HepG2 (cell line): Measurements from ENCODE around the gene RSAD2. TPM values are rescaled to one million over a fixed set of nuclear protein-coding genes. Genes with fewer than 3 reads are reported as not detected.

Source experiments
- ADNP ChIP-seq: sonication (generic); formaldehyde crosslinking; IDR thresholded peaks from 2 replicates; pipeline ENCODE4 v1.4.0; 2020; ENCODE audit warnings: missing genetic modification reagents
- ERF ChIP-seq: IDR thresholded peaks from 2 replicates; pipeline ENCODE4 v1.6.1; 2018; ENCODE audit warnings: missing biosample characterization, missing genetic modification reagents
- HNF1A ChIP-seq, 2 experiments: sonication (generic) in 1 of 2; formaldehyde crosslinking in 1 of 2; IDR thresholded peaks; 2 replicates each; pipeline versions ENCODE4 v1.4.0 to v1.6.1; 2016 to 2020; ENCODE audit warnings: borderline replicate concordance in 1 of 2, low read depth in 1 of 2, mild to moderate bottlenecking in 1 of 2, missing genetic modification reagents in 1 of 2
- JUNB ChIP-seq: sonication (generic); formaldehyde crosslinking; IDR thresholded peaks from 2 replicates; pipeline ENCODE4 v1.8.0; 2022; ENCODE audit warnings: missing genetic modification reagents, mild to moderate bottlenecking, borderline replicate concordance
- NCOA1 ChIP-seq: sonication (generic); formaldehyde crosslinking; IDR thresholded peaks from 2 replicates; pipeline ENCODE4 v1.9.0; 2021; ENCODE audit warnings: missing genetic modification reagents
- NFE2L1 ChIP-seq: sonication (generic); formaldehyde crosslinking; IDR thresholded peaks from 2 replicates; pipeline ENCODE4 v1.4.0; 2020; ENCODE audit warnings: missing genetic modification reagents, mild to moderate bottlenecking, borderline replicate concordance
- PLRG1 ChIP-seq: fragments of 450-650 bp; conservative IDR thresholded peaks from 2 replicates; pipeline ENCODE4 v1.6.1; 2016
- TOPORS ChIP-seq: sonication (generic); formaldehyde crosslinking; IDR thresholded peaks from 2 replicates; pipeline ENCODE4 v1.8.0; 2023; ENCODE audit warnings: mild to moderate bottlenecking, missing genetic modification reagents
- ZEB1 ChIP-seq: IDR thresholded peaks from 2 replicates; pipeline ENCODE4 v1.6.1; 2012; ENCODE audit warnings: mild to moderate bottlenecking, low read depth, inconsistent platforms; ENCODE audit not compliant: insufficient replicate concordance
- ZNF441 ChIP-seq: sonication (generic); formaldehyde crosslinking; IDR thresholded peaks from 2 replicates; pipeline ENCODE4 v1.7.0; 2021; ENCODE audit warnings: missing genetic modification reagents, borderline replicate concordance
- ZNF549 ChIP-seq: sonication (generic); formaldehyde crosslinking; IDR thresholded peaks from 2 replicates; pipeline ENCODE4 v1.5.0; 2020; ENCODE audit warnings: missing genetic modification reagents
- polyA plus RNA-seq, 8 experiments: library from polyadenylated mRNA; depleted of rRNA in 3 of 8; stranded (reverse) in 7 of 8; unstranded in 1 of 8; fragments of >200 nt; fragmentation: Illumina TruSeq in 4 of 8; extraction: Trizol in 4 of 8; gene quantifications; 2 replicates each; pipeline versions ENCODE4 v1.2.1 to v1.2.3, GENCODE V29; 2011 to 2016; ENCODE audit warnings: low read depth in 4 of 8, missing spikeins in 1 of 8, mixed read lengths in 1 of 8; ENCODE audit not compliant: insufficient read depth in 1 of 8
- total RNA-seq, 5 experiments: library from RNA; depleted of rRNA; stranded (reverse); fragments of >200 nt; fragmentation: Illumina TruSeq; extraction: Trizol; gene quantifications; 2 replicates each; pipeline ENCODE4 v1.2.3, GENCODE V29; 2016; ENCODE audit warnings: low read depth in 1 of 5
- TF ChIP-seq, protein P1 (sequence below): sonication (generic); formaldehyde crosslinking; IDR thresholded peaks from 2 replicates; pipeline ENCODE4 v1.4.0; 2020; ENCODE audit warnings: missing genetic modification reagents, low read depth, mild to moderate bottlenecking, borderline replicate concordance
- TF ChIP-seq, protein P2 (sequence below): sonication (generic); formaldehyde crosslinking; IDR thresholded peaks from 2 replicates; pipeline ENCODE4 v1.8.0; 2022; ENCODE audit warnings: missing genetic modification reagents, low read depth, mild to moderate bottlenecking, borderline replicate concordance
- TF ChIP-seq, protein P3 (sequence below): IDR thresholded peaks from 2 replicates; pipeline ENCODE4 v1.6.1; 2016; ENCODE audit warnings: missing genetic modification reagents, missing compliant biosample characterization
- TF ChIP-seq, protein P4 (sequence below): IDR thresholded peaks from 2 replicates; pipeline ENCODE4 v1.6.1; 2016; ENCODE audit warnings: low read depth, missing genetic modification reagents, missing compliant biosample characterization

Gene RSAD2
- total and polyA plus RNA-seq, 2 of the 13 experiments (the other 11 are each of a cell fraction or from before 2014, with no cell fraction given), result 0.11 TPM; not detected in 1

DNA sequence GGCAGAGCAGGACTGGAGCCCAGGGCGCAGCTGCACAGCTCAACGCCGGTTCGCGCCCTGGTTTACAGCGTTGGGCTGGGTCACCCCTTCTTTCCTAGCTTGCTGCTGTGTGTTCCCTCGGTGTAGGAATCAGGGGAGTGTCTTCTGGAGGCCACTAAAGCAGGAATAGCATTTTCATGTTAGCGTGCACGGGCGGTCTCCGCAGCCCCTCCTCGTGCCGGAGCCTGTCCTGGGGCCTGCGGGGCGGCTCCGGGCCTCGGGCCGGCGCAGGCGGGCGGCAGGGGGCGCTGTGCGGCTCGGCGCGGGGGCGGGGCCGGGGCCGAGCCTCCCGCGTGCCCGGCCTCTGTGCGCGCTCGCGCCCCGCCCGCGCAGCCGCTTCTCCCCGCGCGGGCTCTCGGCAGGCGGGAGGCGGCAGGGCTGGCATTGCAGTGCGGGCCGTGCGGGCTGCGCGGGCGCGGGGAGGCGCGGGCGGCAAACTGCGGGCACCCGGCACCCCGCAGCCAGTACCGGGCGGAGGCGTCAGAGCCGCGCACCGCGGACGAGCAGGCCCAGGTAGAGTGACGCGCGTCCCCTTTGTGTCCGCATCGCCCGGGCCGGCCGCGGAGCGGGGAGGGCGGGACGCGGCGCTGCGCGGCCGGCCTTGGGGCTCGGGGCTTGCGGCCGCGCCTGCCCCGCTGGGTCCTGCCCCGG lies 39.6 kb downstream of the RSAD2 start, which contains the start of gene RNF144A (continued):
- TF ChIP-seq NCOA1 (CRISPR knock-in tag), result no peak
- no peak for TF ChIP-seq HNF1A (IDR thresholded peaks at IDR 0.05; ENCODE audit: low read depth)
- TF ChIP-seq HNF1A (CRISPR knock-in tag; IDR thresholded peaks at IDR 0.05; ENCODE audit: borderline replicate concordance), result no peak
- TF ChIP-seq, protein P1, sequence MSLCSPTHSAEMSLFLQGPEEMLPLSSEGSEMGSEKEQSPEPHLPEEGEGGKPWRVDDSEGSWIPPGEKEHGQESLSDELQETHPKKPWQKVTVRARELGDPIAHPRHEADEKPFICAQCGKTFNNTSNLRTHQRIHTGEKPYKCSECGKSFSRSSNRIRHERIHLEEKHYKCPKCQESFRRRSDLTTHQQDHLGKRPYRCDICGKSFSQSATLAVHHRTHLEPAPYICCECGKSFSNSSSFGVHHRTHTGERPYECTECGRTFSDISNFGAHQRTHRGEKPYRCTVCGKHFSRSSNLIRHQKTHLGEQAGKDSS (CRISPR knock-in tag), result no peak; the same call in 1 of the 2 replicates
- TF ChIP-seq, protein P2, sequence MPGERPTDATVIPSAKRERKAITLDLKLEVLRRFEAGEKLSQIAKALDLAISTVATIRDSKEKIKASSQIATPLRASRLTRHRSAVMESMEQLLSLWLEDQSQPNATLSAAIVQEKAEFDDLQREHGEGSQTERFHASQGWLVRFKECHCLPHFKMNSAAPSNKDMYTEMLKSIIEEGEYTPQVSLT (CRISPR knock-in tag), result no peak
- TF ChIP-seq, protein P3, sequence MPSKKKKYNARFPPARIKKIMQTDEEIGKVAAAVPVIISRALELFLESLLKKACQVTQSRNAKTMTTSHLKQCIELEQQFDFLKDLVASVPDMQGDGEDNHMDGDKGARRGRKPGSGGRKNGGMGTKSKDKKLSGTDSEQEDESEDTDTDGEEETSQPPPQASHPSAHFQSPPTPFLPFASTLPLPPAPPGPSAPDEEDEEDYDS, result no peak
- TF ChIP-seq ZNF441 (CRISPR knock-in tag), result no peak
- no peak for TF ChIP-seq TOPORS (CRISPR knock-in tag)
- no peak for TF ChIP-seq NFE2L1 (CRISPR knock-in tag)
- no peak for TF ChIP-seq ZEB1
- TF ChIP-seq ADNP (CRISPR knock-in tag), result no peak
- TF ChIP-seq PLRG1, result no peak
- TF ChIP-seq ZNF549 (CRISPR knock-in tag), result no peak
- no peak for TF ChIP-seq ERF
- TF ChIP-seq JUNB (CRISPR knock-in tag), result no peak
- TF ChIP-seq, protein P4, sequence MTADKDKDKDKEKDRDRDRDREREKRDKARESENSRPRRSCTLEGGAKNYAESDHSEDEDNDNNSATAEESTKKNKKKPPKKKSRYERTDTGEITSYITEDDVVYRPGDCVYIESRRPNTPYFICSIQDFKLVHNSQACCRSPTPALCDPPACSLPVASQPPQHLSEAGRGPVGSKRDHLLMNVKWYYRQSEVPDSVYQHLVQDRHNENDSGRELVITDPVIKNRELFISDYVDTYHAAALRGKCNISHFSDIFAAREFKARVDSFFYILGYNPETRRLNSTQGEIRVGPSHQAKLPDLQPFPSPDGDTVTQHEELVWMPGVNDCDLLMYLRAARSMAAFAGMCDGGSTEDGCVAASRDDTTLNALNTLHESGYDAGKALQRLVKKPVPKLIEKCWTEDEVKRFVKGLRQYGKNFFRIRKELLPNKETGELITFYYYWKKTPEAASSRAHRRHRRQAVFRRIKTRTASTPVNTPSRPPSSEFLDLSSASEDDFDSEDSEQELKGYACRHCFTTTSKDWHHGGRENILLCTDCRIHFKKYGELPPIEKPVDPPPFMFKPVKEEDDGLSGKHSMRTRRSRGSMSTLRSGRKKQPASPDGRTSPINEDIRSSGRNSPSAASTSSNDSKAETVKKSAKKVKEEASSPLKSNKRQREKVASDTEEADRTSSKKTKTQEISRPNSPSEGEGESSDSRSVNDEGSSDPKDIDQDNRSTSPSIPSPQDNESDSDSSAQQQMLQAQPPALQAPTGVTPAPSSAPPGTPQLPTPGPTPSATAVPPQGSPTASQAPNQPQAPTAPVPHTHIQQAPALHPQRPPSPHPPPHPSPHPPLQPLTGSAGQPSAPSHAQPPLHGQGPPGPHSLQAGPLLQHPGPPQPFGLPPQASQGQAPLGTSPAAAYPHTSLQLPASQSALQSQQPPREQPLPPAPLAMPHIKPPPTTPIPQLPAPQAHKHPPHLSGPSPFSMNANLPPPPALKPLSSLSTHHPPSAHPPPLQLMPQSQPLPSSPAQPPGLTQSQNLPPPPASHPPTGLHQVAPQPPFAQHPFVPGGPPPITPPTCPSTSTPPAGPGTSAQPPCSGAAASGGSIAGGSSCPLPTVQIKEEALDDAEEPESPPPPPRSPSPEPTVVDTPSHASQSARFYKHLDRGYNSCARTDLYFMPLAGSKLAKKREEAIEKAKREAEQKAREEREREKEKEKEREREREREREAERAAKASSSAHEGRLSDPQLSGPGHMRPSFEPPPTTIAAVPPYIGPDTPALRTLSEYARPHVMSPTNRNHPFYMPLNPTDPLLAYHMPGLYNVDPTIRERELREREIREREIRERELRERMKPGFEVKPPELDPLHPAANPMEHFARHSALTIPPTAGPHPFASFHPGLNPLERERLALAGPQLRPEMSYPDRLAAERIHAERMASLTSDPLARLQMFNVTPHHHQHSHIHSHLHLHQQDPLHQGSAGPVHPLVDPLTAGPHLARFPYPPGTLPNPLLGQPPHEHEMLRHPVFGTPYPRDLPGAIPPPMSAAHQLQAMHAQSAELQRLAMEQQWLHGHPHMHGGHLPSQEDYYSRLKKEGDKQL (CRISPR knock-in tag), result no peak
